Motor neuron (in vitro differentiated cells): Measurements from ENCODE around the gene AREL1. TPM values are rescaled to one million over a fixed set of nuclear protein-coding genes. Genes with fewer than 3 reads are reported as not detected.

Experiments
- ATAC-seq, 8 experiments: fragments of 200-7000 bp; cut with Tn5 transposase; replicated peaks in 6 of 8; 2 replicates each; pipeline ENCODE4 v1.8.0; 2021; ENCODE audit warnings: mild to moderate bottlenecking in 8 of 8, moderate library complexity in 8 of 8
- H3K27ac ChIP-seq, 2 donors: fragments of 250-450 bp; sonication (Bioruptor Pico); 2 replicates each; pipeline ENCODE4 v1.9.0; 2021; ENCODE audit warnings: antibody characterized with exemption in 2 of 2, mild to moderate bottlenecking in 2 of 2, moderate library complexity in 1 of 2
- H3K4me1 ChIP-seq, 2 donors: fragments of 250-450 bp; sonication (Bioruptor Pico); replicated peaks in 1 of 2; 2 replicates each; pipeline ENCODE4 v1.6.1; 2021; ENCODE audit warnings: antibody characterized with exemption in 2 of 2, mild to moderate bottlenecking in 2 of 2, moderate library complexity in 1 of 2
- H3K4me3 ChIP-seq, 5 donors: fragments of 250-450 bp; sonication (Bioruptor Pico); 2 replicates each; pipeline ENCODE4 v1.9.0; 2021; ENCODE audit warnings: antibody characterized with exemption in 5 of 5, mild to moderate bottlenecking in 5 of 5, moderate library complexity in 4 of 5
- WGBS, 10 experiments: fragments of 450-650 bp; shearing (Covaris generic); methylation state at CpG; one replicate each; pipeline ENCODE4 v1.0.0; 2022; 5-methylcytosine and 5-hydroxymethylcytosine counted together
- in situ Hi-C, 9 experiments: fragments of 400-800 bp; cut with MboI; loops; one replicate each; pipeline ENCODE4 v1.15.0; 2021; ENCODE audit warnings: low sequenced_read_pairs in 9 of 9, low pct_unique_long_range_greater_than_20kb in 2 of 9; ENCODE audit not compliant: unreplicated experiment in 9 of 9
- total RNA-seq, 8 experiments: library from RNA; unstranded; fragments of 300-600 nt; gene quantifications; 2 replicates each; pipeline versions ENCODE4 v1.2.3 to v1.2.4, GENCODE V29; 2022

Gene AREL1
- total RNA-seq, 8 experiments from 2014 or later = 22.1 to 39.9 (median 29.0) TPM

GRCh38 chr14:74618078-74618952 lies 94.6 kb downstream of the AREL1 start:
- in situ Hi-C loops = loop anchor here in 1 of 9 experiments (25.0 kb wide), 1 partner anchor 106 kb away; no protein-coding TSS in a partner anchor
- no peak for ATAC-seq

GRCh38 chr14:74616996-74617700 lies 95.7 kb downstream of the AREL1 start:
- WGBS, 10 experiments = 40 to 100% (median 79%) methylated on average over 1 to 6 of the region's 13 CpGs; no CpG with 5 or more reads in 5 of the 10 experiments
- Histone ChIP-seq H3K27ac (no peak overlapping the region), H3K4me1 (no peaks in the 10 kb centered on the region), H3K4me3 (no peak overlapping the region)
- in situ Hi-C loops = loop anchor here in 1 of 9 experiments (25.0 kb wide), 1 partner anchor 105 kb away; no protein-coding TSS in a partner anchor
- ATAC-seq = no peak

More at GRCh38 chr14:74618078-74618952, 94.6 kb downstream of the AREL1 start:
- no peak overlapping the region for H3K4me3 ChIP-seq
- 0 to 83% (median 60%) methylated on average over 1 to 7 of the region's 10 CpGs; no CpG with 5 or more reads in 1 of the 10 experiments for WGBS, 10 experiments
- H3K4me1 ChIP-seq = no peaks in the 10 kb centered on the region
- no peak overlapping the region for H3K27ac ChIP-seq

- in situ Hi-C loops = loop anchor here in 1 of 9 experiments (25.0 kb wide), 1 partner anchor 104 kb away; no protein-coding TSS in a partner anchor
- WGBS, 10 experiments = 0 to 90% (median 5%) methylated on average over 1 to 4 of the region's 4 CpGs; no CpG with 5 or more reads in 4 of the 10 experiments
- no peak overlapping the region for H3K4me3 ChIP-seq
- ATAC-seq = peak in 2 of 8 experiments; percentile 6
- no peak overlapping the region for H3K27ac ChIP-seq
- no peaks in the 10 kb centered on the region for H3K4me1 ChIP-seq
Observed at GRCh38 chr14:74616507-74616906, 96.4 kb downstream of the AREL1 start.

GRCh38 chr14:74615735-74616134 lies 97.1 kb downstream of the AREL1 start:
- no peak for ATAC-seq
- H3K4me3 ChIP-seq = no peak overlapping the region
- WGBS, 10 experiments = 49 to 95% (median 92%) methylated on average over 5 to 14 of the region's 14 CpGs; no CpG with 5 or more reads in 3 of the 10 experiments
- in situ Hi-C loops = loop anchor here in 1 of 9 experiments (25.0 kb wide), 1 partner anchor 103 kb away; no protein-coding TSS in a partner anchor
- no peak overlapping the region for H3K27ac ChIP-seq
- no peaks in the 10 kb centered on the region for H3K4me1 ChIP-seq

GRCh38 chr14:74614508-74615495 lies 98.1 kb downstream of the AREL1 start:
- peak in 2 of 8 experiments; percentile 6 to 11 for ATAC-seq
- Histone ChIP-seq H3K4me1 (no peaks in the 10 kb centered on the region), H3K4me3 (no peak overlapping the region), H3K27ac (no peak overlapping the region)
- in situ Hi-C loops = loop anchor here in 1 of 9 experiments (25.0 kb wide), 1 partner anchor 103 kb away; no protein-coding TSS in a partner anchor
- 55 to 100% (median 82%) methylated on average over 1 to 6 of the region's 8 CpGs; no CpG with 5 or more reads in 2 of the 10 experiments for WGBS, 10 experiments

- Histone ChIP-seq H3K4me1 (no peaks in the 10 kb centered on the region), H3K4me3 (no peak overlapping the region), H3K27ac (no peak overlapping the region)
- ATAC-seq = no peak
- in situ Hi-C loops = loop anchor here in 1 of 9 experiments (25.0 kb wide), 1 partner anchor 101 kb away; no protein-coding TSS in a partner anchor
- 60 to 100% (median 81%) methylated on average over 1 to 5 of the region's 16 CpGs; no CpG with 5 or more reads in 4 of the 10 experiments for WGBS, 10 experiments
Observed at GRCh38 chr14:74613211-74613914, 99.5 kb downstream of the AREL1 start.

GRCh38 chr14:74612350-74613021 lies 100.4 kb downstream of the AREL1 start:
- Histone ChIP-seq H3K27ac (no peak overlapping the region), H3K4me1 (no peaks in the 10 kb centered on the region), H3K4me3 (peak overlapping the region; percentile 38 to 48 (median 43))
- 0 to 70% (median 48%) methylated on average over 1 to 7 of the region's 69 CpGs; no CpG with 5 or more reads in 2 of the 10 experiments for whole genome bisulfite sequencing, 10 experiments
- in situ Hi-C loops = loop anchor here in 1 of 9 experiments (25.0 kb wide), 1 partner anchor 100 kb away; no protein-coding TSS in a partner anchor
- peak; percentile 76 to 91 (median 85) for ATAC-seq

- no peaks in the 10 kb centered on the region for H3K4me1 ChIP-seq
- 0 to 2% (median 1%) methylated on average over 14 to 40 of the region's 70 CpGs; no CpG with 5 or more reads in 7 of the 10 experiments for WGBS, 10 experiments
- in situ Hi-C loops = loop anchor here in 1 of 9 experiments (25.0 kb wide), 1 partner anchor 99 kb away; no protein-coding TSS in a partner anchor
- H3K4me3 ChIP-seq = peak within 1 kb of the TSS; percentile 38 to 48 (median 43)
- no peak within 1 kb of the TSS for H3K27ac ChIP-seq
- peak; percentile 14 to 51 (median 33) for ATAC-seq
Observed at GRCh38 chr14:74611650-74612349, 101.1 kb downstream of the AREL1 start, which contains the start of gene LTBP2. Gene LTBP2, minus strand, starts transcription at chr14:74612237. Its CDS starts 293 bp downstream, at chr14:74611944.
